IMR-90 (cell line): ENCODE data around the gene RAB31. TPM values are rescaled to one million over a fixed set of nuclear protein-coding genes. Genes with fewer than 3 reads are reported as not detected.
A peak's percentile ranks its signal among the peaks of the same experiment; 100 is the strongest.

Experiments used
- ATAC-seq: fragments of 200-7000 bp; cut with Tn5 transposase; 2 replicates; pipeline ENCODE4 v1.9.1; 2020; ENCODE audit warnings: low read depth, mild to moderate bottlenecking, moderate library complexity
- BruUV-seq: library from RNA; stranded (reverse); fragments of 400-500 nt; replicated peaks from 2 replicates; lab custom pipeline; 2021; lab: Mats Ljungman, UMichigan
- CTCF ChIA-PET: fragments of 300-600 bp; formaldehyde crosslinking; extraction: SDS; loops from one replicate; lab custom pipeline; 2021; ENCODE audit warnings: antibody characterized with exemption; lab: Yijun Ruan, JAX
- POLR2A ChIA-PET: fragments of 300-600 bp; sonication (Branson Sonifier 250); formaldehyde crosslinking; loops from one replicate; lab custom pipeline; 2022; ENCODE audit warnings: antibody characterized with exemption; ENCODE audit not compliant: unreplicated experiment; lab: Charles Lee
- DNase-seq: peaks from one replicate; pipeline ENCODE4 v3.0.0; 2013
- H2AFZ ChIP-seq: replicated peaks from 2 replicates; pipeline ENCODE3; 2013; ENCODE audit warnings: low read length, mild to moderate bottlenecking; ENCODE audit not compliant: poor library complexity
- H2AK5ac ChIP-seq: 2 replicates; pipeline ENCODE4 v1.6.1; 2013; ENCODE audit warnings: low read depth, low read length, inconsistent platforms
- H2AK9ac ChIP-seq: replicated peaks from 2 replicates; pipeline ENCODE3; 2013; ENCODE audit warnings: mild to moderate bottlenecking, low read depth, low read length, moderate library complexity; ENCODE audit not compliant: poor library complexity
- H2BK120ac ChIP-seq: 2 replicates; pipeline ENCODE4 v1.6.1; 2013; ENCODE audit warnings: low read depth, low read length, inconsistent platforms
- H2BK15ac ChIP-seq: 3 replicates; pipeline ENCODE4 v1.6.1; 2013; ENCODE audit warnings: low read depth, low read length, inconsistent platforms
- H2BK20ac ChIP-seq: 2 replicates; pipeline ENCODE4 v1.6.1; 2013; ENCODE audit warnings: low read depth, mild to moderate bottlenecking, inconsistent platforms, low read length, moderate library complexity
- H2BK5ac ChIP-seq: 2 replicates; pipeline ENCODE4 v1.6.1; 2013; ENCODE audit warnings: mild to moderate bottlenecking, low read depth, low read length, inconsistent platforms; ENCODE audit not compliant: poor library complexity, severe bottlenecking
- H3K14ac ChIP-seq: replicated peaks from 2 replicates; pipeline ENCODE4 v1.6.1; 2013; ENCODE audit warnings: low read depth, low read length, inconsistent platforms
- H3K18ac ChIP-seq: 2 replicates; pipeline ENCODE4 v1.6.1; 2013; ENCODE audit warnings: low read depth, low read length, control low read depth
- H3K23ac ChIP-seq: 2 replicates; pipeline ENCODE4 v1.6.1; 2013; ENCODE audit warnings: low read depth, low read length, inconsistent platforms
- H3K27ac ChIP-seq: 2 replicates; pipeline ENCODE4 v1.5.1; 2013; ENCODE audit warnings: mild to moderate bottlenecking, control low read depth, low read length; ENCODE audit not compliant: insufficient read depth
- H3K27me3 ChIP-seq: 2 replicates; pipeline ENCODE4 v1.6.1; 2013; ENCODE audit warnings: low read length; ENCODE audit not compliant: control insufficient read depth, insufficient read depth
- H3K36me3 ChIP-seq: 2 replicates; pipeline ENCODE4 v1.6.1; 2013; ENCODE audit warnings: low read length, mixed read lengths; ENCODE audit not compliant: control insufficient read depth, insufficient read depth
- H3K4ac ChIP-seq: 2 replicates; pipeline ENCODE4 v1.6.1; 2013; ENCODE audit warnings: low read depth, low read length, inconsistent platforms
- H3K4me1 ChIP-seq: 2 replicates; pipeline ENCODE4 v1.6.1; 2013; ENCODE audit warnings: low read length, mixed read lengths; ENCODE audit not compliant: control insufficient read depth, insufficient read depth
- H3K4me2 ChIP-seq: 2 replicates; pipeline ENCODE4 v1.6.1; 2013; ENCODE audit warnings: low read depth, mild to moderate bottlenecking, control low read depth, low read length, moderate library complexity
- H3K4me3 ChIP-seq: 2 replicates; pipeline ENCODE4 v1.5.1; 2013; ENCODE audit warnings: low read depth, mild to moderate bottlenecking, control low read depth, low read length, moderate library complexity; ENCODE audit not compliant: insufficient read depth
- H3K56ac ChIP-seq: 2 replicates; pipeline ENCODE4 v1.6.1; 2013; ENCODE audit warnings: low read length, inconsistent platforms; ENCODE audit not compliant: insufficient read depth; ENCODE audit errors: extremely low read depth
- H3K79me1 ChIP-seq, 2 experiments: 2 replicates each; pipeline ENCODE4 v1.6.1; 2013; ENCODE audit warnings: low read length in 2 of 2, inconsistent platforms in 1 of 2, low read depth in 1 of 2
- H3K9ac ChIP-seq: 2 replicates; pipeline ENCODE4 v1.6.1; 2013; ENCODE audit warnings: low read depth, low read length, control low read depth
- H3K9me1 ChIP-seq: 2 replicates; pipeline ENCODE4 v1.6.1; 2013; ENCODE audit warnings: low read length, inconsistent platforms; ENCODE audit not compliant: insufficient read depth
- H3K9me3 ChIP-seq: 2 replicates; pipeline ENCODE4 v1.6.1; 2013; ENCODE audit warnings: low read length; ENCODE audit not compliant: control insufficient read depth, insufficient read depth
- H4K20me1 ChIP-seq: 2 replicates; pipeline ENCODE4 v1.6.1; 2013; ENCODE audit warnings: low read length, inconsistent platforms; ENCODE audit not compliant: insufficient read depth
- H4K5ac ChIP-seq: 2 replicates; pipeline ENCODE4 v1.6.1; 2013; ENCODE audit warnings: mild to moderate bottlenecking, low read depth, low read length, control low read depth
- H4K8ac ChIP-seq, 2 experiments: 2 replicates each; pipeline ENCODE4 v1.6.1; 2013; ENCODE audit warnings: low read depth in 2 of 2, low read length in 2 of 2, control low read depth in 1 of 2, inconsistent platforms in 1 of 2
- H4K91ac ChIP-seq: 2 replicates; pipeline ENCODE4 v1.6.1; 2013; ENCODE audit warnings: low read depth, low read length, inconsistent platforms; ENCODE audit not compliant: insufficient read depth
- BHLHE40 ChIP-seq: fragments of 150-350 bp; IDR thresholded peaks from 2 replicates; pipeline ENCODE4 v1.6.1; 2016; ENCODE audit warnings: mild to moderate bottlenecking, low read depth, low read length
- FOS ChIP-seq: fragments of 150-350 bp; IDR thresholded peaks from 2 replicates; pipeline ENCODE4 v1.6.1; 2016; ENCODE audit warnings: low read depth, low read length
- POLR2A ChIP-seq: IDR thresholded peaks from 2 replicates; pipeline ENCODE4 v1.6.1; 2012; ENCODE audit warnings: mild to moderate bottlenecking, low read depth, low read length
- WGBS, 2 experiments: methylation state at CpG; one replicate each; pipeline versions ENCODE4 v1.1.5 to v1.1.7; 2013; ENCODE audit warnings: missing lambda C conversion rate in 2 of 2; ENCODE audit not compliant: insufficient read length in 1 of 2; ENCODE audit errors: extremely low coverage in 2 of 2; 5-methylcytosine and 5-hydroxymethylcytosine counted together
- dilution Hi-C: fragments of 300-500 bp; cut with HindIII; formaldehyde crosslinking; loops from one replicate; pipeline ENCODE4 v1.14.3; 2018; ENCODE audit warnings: low sequenced_read_pairs; ENCODE audit not compliant: unreplicated experiment
- in situ Hi-C: fragments of 300-500 bp; cut with MboI; formaldehyde crosslinking; loops from 3 replicates; pipeline ENCODE4 v1.14.3; 2019; ENCODE audit warnings: low sequenced_read_pairs, inconsistent platforms, mixed read lengths
- intact Hi-C: fragments of 100-400 bp; cut with micrococcal nuclease; formaldehyde crosslinking; loops from 2 replicates; pipeline ENCODE4 v1.10.0; 2022
- polyA plus RNA-seq, 3 experiments: library from polyadenylated mRNA; depleted of rRNA; stranded (reverse); fragments of >200 nt; gene quantifications; 2 replicates each; pipeline ENCODE4 v1.2.3, GENCODE V29; 2012; ENCODE audit warnings: low replicate concordance in 1 of 3
- total RNA-seq: library from RNA; depleted of rRNA; stranded (reverse); fragments of >200 nt; gene quantifications from 2 replicates; pipeline ENCODE4 v1.2.3, GENCODE V29; 2012

Gene RAB31
- total and polyA plus RNA-seq, 2 of the 4 experiments (the other 2 are of a cell fraction), result 13.8 to 26.9 TPM

GRCh38 chr18:9719421-9719981 lies 11.4 kb downstream of the RAB31 start:
- POLR2A ChIA-PET, result no interaction called here
- TF ChIP-seq FOS (peak; percentile 92), POLR2A (no peak), BHLHE40 (peak; percentile 57; the same call in 1 of the 2 replicates)
- intact Hi-C loops, result no loop called here

More at GRCh38 chr18:9719421-9719981, 11.4 kb downstream of the RAB31 start:
- no TSS peak for BruUV-seq
- no peaks in the 10 kb centered on the region for H3K27me3 ChIP-seq
- no peak overlapping the region for H3K56ac ChIP-seq
- dilution Hi-C loops (no loop called here), in situ Hi-C loops (loop anchor here (25.0 kb wide), 1 partner anchor 218 kb away; no protein-coding TSS in a partner anchor)
- H3K9me1 ChIP-seq, result peaks cover 15% of the 10 kb centered on the region
- H4K5ac ChIP-seq, result no peak overlapping the region
- peaks cover 6% of the 10 kb centered on the region for H3K4me1 ChIP-seq
- DNase-seq (peak; percentile 85), ATAC-seq (peak; percentile 85)
- H4K8ac ChIP-seq, result no peak overlapping the region
- WGBS, 2 experiments, result 16% methylated on average over 5 of the region's 12 CpGs; no CpG with 5 or more reads in 1 of the 2 experiments
- H2BK120ac ChIP-seq, result no peak overlapping the region
- no peak overlapping the region for H3K14ac ChIP-seq
- H3K4me2 ChIP-seq, result peak overlapping the region; percentile 91; the same call in 1 of the 2 replicates
- H4K91ac ChIP-seq, result no peak overlapping the region
- H3K36me3 ChIP-seq, result peaks cover 4% of the 10 kb centered on the region
- H3K23ac ChIP-seq, result no peak overlapping the region
- no peak overlapping the region; the same call in 1 of the 2 replicates for H3K18ac ChIP-seq
- CTCF ChIA-PET, result no interaction called here
- H3K9me3 ChIP-seq, result peaks cover 3% of the 10 kb centered on the region; the same call in 1 of the 2 replicates
- H3K79me1 ChIP-seq, result peaks cover 26 to 69% of the 10 kb centered on the region in 2 experiments; a peak in 3 of 4 replicates
- H3K9ac ChIP-seq, result no peak overlapping the region
- H2BK15ac ChIP-seq, result no peak overlapping the region
- H2AK9ac ChIP-seq, result peak overlapping the region; percentile 49
- peak overlapping the region; percentile 67 for H2AFZ ChIP-seq
- H2AK5ac ChIP-seq, result no peak overlapping the region
- peak overlapping the region; percentile 35; the same call in 1 of the 2 replicates for H3K4me3 ChIP-seq
- peaks cover 35% of the 10 kb centered on the region for H4K20me1 ChIP-seq
- no peak overlapping the region; the same call in 1 of the 2 replicates for H2BK20ac ChIP-seq
- no peak overlapping the region for H3K4ac ChIP-seq
- peak overlapping the region; percentile 28 for H2BK5ac ChIP-seq
- H3K27ac ChIP-seq, result peak overlapping the region; percentile 18; the same call in 1 of the 2 replicates
